Measurements from ENCODE around the gene ASB18. TPM values are rescaled to one million over a fixed set of nuclear protein-coding genes. Genes with fewer than 3 reads are reported as not detected.

Gene ASB18
- total RNA-seq, 1 experiment from 2014 or later: not detected

DNA sequence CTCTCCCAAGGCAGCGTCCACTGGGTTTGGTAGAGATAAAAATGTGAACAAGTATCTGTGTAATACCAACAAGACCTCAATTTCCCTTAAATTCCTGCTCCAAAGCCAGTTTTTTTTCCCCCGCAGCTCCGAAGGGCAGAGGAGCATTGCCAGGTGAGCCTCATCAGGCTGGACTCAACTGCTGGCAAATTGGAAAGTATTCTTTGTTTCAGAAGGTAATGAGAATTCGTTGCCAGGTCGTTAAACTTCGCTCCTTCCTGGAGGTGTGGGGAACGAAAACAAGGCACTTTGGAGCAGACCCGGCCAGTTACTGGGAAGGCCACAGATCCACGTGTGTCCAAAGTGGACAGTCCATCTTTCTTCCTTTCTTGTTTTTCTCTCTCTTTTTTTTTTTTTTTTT, 30.4 kb upstream of the ASB18 start:
- intact Hi-C loops (cut with micrococcal nuclease): no loop called here
- no peak overlapping the region for H3K4me3 Mint-ChIP-seq (ENCODE audit: unreplicated experiment)
- BruUV-seq (replicated peaks): no TSS peak
- no peak overlapping the region for H3K27ac Mint-ChIP-seq (ENCODE audit: low read depth, unreplicated experiment)
- no peak for DNase-seq (ENCODE audit: unreplicated experiment)
- POLR2A ChIA-PET: no interaction called here
- CTCF ChIA-PET: interaction anchor here (0.6 kb wide), 1 partner anchor 1267 kb away, joined by 4 read pairs; no protein-coding TSS in a partner anchor
- peaks cover 62% of the 10 kb centered on the region for H3K27me3 Mint-ChIP-seq (ENCODE audit: insufficient read depth, unreplicated experiment)
- TF ChIP-seq, protein P1, sequence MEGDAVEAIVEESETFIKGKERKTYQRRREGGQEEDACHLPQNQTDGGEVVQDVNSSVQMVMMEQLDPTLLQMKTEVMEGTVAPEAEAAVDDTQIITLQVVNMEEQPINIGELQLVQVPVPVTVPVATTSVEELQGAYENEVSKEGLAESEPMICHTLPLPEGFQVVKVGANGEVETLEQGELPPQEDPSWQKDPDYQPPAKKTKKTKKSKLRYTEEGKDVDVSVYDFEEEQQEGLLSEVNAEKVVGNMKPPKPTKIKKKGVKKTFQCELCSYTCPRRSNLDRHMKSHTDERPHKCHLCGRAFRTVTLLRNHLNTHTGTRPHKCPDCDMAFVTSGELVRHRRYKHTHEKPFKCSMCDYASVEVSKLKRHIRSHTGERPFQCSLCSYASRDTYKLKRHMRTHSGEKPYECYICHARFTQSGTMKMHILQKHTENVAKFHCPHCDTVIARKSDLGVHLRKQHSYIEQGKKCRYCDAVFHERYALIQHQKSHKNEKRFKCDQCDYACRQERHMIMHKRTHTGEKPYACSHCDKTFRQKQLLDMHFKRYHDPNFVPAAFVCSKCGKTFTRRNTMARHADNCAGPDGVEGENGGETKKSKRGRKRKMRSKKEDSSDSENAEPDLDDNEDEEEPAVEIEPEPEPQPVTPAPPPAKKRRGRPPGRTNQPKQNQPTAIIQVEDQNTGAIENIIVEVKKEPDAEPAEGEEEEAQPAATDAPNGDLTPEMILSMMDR (IDR thresholded peaks at IDR 0.05; ENCODE audit: unreplicated experiment): no peak
- no peaks in the 10 kb centered on the region for H3K9me3 Mint-ChIP-seq (ENCODE audit: unreplicated experiment)
- H3K4me1 Mint-ChIP-seq (ENCODE audit: insufficient read depth, unreplicated experiment): no peaks in the 10 kb centered on the region
- H3K36me3 Mint-ChIP-seq (ENCODE audit: insufficient read depth, unreplicated experiment): no peaks in the 10 kb centered on the region

DNA sequence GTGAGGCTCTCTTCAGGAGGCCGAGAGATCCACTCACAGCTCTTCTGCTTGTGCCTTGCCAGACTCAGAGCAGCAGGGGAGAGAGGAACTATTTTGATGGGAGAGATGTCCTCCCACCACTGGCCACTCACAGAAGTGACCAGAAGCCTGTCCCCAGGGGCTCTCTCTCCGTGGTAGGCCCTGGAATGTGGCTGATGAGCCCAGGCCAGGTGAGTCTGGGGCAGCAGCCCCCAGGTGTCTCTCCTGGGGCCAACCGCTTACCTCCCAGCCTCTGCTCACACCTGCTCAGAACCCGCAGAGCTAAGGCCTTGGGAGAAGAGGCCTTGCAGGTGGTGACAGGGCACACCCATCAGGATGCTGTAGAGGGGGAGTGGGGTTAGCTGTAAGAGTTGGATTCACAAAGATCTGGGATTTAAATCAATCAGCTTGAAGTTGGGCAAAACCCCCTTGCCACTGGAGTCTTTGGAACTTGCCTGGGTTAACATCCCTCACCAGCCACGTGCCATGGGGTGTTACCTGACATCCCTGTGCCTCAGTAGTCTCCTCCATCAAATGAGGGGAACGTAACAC, 29.1 kb upstream of the ASB18 start:
- POLR2A ChIA-PET: no interaction called here
- H3K9me3 Mint-ChIP-seq (ENCODE audit: unreplicated experiment): no peaks in the 10 kb centered on the region
- BruUV-seq (replicated peaks): no TSS peak

DNA sequence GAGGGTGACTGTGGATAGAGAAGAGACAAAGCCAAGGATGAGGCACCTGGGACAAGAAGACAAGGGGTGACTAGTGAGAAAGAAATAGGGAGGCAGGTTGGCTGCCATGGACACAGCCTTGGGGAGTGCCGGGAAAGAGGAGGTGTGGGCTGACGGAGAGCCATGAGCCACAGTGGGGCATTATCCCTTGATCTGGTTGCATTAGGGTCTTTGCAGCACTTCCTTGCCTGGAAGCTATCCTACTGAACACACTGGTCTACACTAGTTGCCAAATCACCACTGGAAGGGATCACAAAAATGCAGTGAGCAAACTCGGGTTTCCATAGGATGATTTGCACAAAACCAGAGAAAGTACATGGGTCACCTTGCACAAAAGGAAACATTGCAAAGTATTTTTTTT, 27.7 kb upstream of the ASB18 start:
- Mint-ChIP-seq H3K36me3 (ENCODE audit: insufficient read depth, unreplicated experiment) (no peaks in the 10 kb centered on the region), H3K9me3 (ENCODE audit: unreplicated experiment) (no peaks in the 10 kb centered on the region), H3K27ac (ENCODE audit: low read depth, unreplicated experiment) (no peak overlapping the region), H3K4me1 (ENCODE audit: insufficient read depth, unreplicated experiment) (no peaks in the 10 kb centered on the region), H3K27me3 (ENCODE audit: insufficient read depth, unreplicated experiment) (peaks cover 82% of the 10 kb centered on the region), H3K4me3 (ENCODE audit: unreplicated experiment) (no peak overlapping the region)
- intact Hi-C loops (cut with micrococcal nuclease): no loop called here
- BruUV-seq (replicated peaks): no TSS peak
- CTCF ChIA-PET: interaction anchor here (0.7 to 0.8 kb wide), 3 partner anchors 52 to 513 kb away, joined by 3 read pairs; no protein-coding TSS in a partner anchor
- POLR2A ChIA-PET: interaction anchor here (0.6 kb wide), 1 partner anchor 182 kb away, joined by 4 read pairs; no protein-coding TSS in a partner anchor
- no peak for DNase-seq (ENCODE audit: unreplicated experiment)
- TF ChIP-seq, protein P1 (IDR thresholded peaks at IDR 0.05; ENCODE audit: unreplicated experiment): no peak

More for the DNA sequence above, 29.1 kb upstream of the ASB18 start:
- no peaks in the 10 kb centered on the region for H3K36me3 Mint-ChIP-seq (ENCODE audit: insufficient read depth, unreplicated experiment)
- CTCF ChIA-PET: no interaction called here
- intact Hi-C loops (cut with micrococcal nuclease): no loop called here
- peaks cover 76% of the 10 kb centered on the region for H3K27me3 Mint-ChIP-seq (ENCODE audit: insufficient read depth, unreplicated experiment)
- H3K4me1 Mint-ChIP-seq (ENCODE audit: insufficient read depth, unreplicated experiment): no peaks in the 10 kb centered on the region
- DNase-seq (ENCODE audit: unreplicated experiment): no peak
- H3K27ac Mint-ChIP-seq (ENCODE audit: low read depth, unreplicated experiment): no peak overlapping the region
- TF ChIP-seq, protein P1 (IDR thresholded peaks at IDR 0.05; ENCODE audit: unreplicated experiment): no peak
- no peak overlapping the region for H3K4me3 Mint-ChIP-seq (ENCODE audit: unreplicated experiment)

DNA sequence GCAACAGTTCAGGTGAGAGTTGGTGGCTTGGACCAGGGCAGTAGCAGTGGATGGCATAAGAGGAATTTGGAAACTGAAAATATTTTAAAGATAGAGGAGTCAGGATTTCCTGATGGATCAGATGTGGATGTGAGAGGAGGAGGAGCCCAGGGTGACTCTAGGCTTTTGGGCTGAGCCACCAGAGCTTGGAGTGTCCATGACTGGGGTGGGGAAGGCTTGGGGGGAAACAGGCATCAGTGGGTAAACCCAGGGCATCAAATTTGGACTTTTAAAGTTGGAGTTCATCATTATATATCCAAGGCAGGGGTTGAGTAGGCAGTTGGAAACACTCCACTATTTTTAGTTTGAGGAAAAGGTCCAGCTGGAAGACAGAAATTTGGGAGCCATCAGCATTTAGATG, 27.3 kb upstream of the ASB18 start:
- no peak for DNase-seq (ENCODE audit: unreplicated experiment)
- H3K27ac Mint-ChIP-seq (ENCODE audit: low read depth, unreplicated experiment): no peak overlapping the region
- intact Hi-C loops (cut with micrococcal nuclease): no loop called here
- ChIA-PET CTCF (interaction anchor here (0.8 kb wide), 2 partner anchors 52 to 512 kb away, joined by 3 read pairs; no protein-coding TSS in a partner anchor), POLR2A (interaction anchor here (0.6 kb wide), 1 partner anchor 183 kb away, joined by 4 read pairs; no protein-coding TSS in a partner anchor)
- TF ChIP-seq, protein P1 (IDR thresholded peaks at IDR 0.05; ENCODE audit: unreplicated experiment): no peak
- H3K4me1 Mint-ChIP-seq (ENCODE audit: insufficient read depth, unreplicated experiment): no peaks in the 10 kb centered on the region
- no peak overlapping the region for H3K4me3 Mint-ChIP-seq (ENCODE audit: unreplicated experiment)
- BruUV-seq (replicated peaks): no TSS peak
- H3K9me3 Mint-ChIP-seq (ENCODE audit: unreplicated experiment): no peaks in the 10 kb centered on the region
- peaks cover 81% of the 10 kb centered on the region for H3K27me3 Mint-ChIP-seq (ENCODE audit: insufficient read depth, unreplicated experiment)
- H3K36me3 Mint-ChIP-seq (ENCODE audit: insufficient read depth, unreplicated experiment): no peaks in the 10 kb centered on the region

Data from MCF 10A (cell line).